WTC11 (cell line): ENCODE measurements around the gene KBTBD8. TPM values are rescaled to one million over a fixed set of nuclear protein-coding genes. Genes with fewer than 3 reads are reported as not detected.

Experiments used
- ATAC-seq: fragments of 200-7000 bp; cut with Tn5 transposase; 2 replicates; pipeline ENCODE4 v1.10.0; 2021; ENCODE audit warnings: mild to moderate bottlenecking, moderate library complexity
- CTCF ChIA-PET: fragments of 300-600 bp; sonication (Branson Sonifier 250); formaldehyde crosslinking; loops from one replicate; lab custom pipeline; 2021; ENCODE audit warnings: antibody characterized with exemption; lab: Charles Lee
- POLR2A ChIA-PET: fragments of 350-600 bp; sonication (Branson Sonifier 250); formaldehyde crosslinking; loops from one replicate; lab custom pipeline; 2021; ENCODE audit warnings: antibody characterized with exemption; lab: Charles Lee
- DNase-seq: peaks from one replicate; pipeline ENCODE4 v3.0.0; 2021; ENCODE audit warnings: low spot score
- H3K27ac Mint-ChIP-seq: 2 replicates; pipeline ENCODE4 v1.8.0; 2021; ENCODE audit warnings: mixed read lengths
- H3K27me3 Mint-ChIP-seq: 2 replicates; pipeline ENCODE4 v1.8.0; 2021; ENCODE audit warnings: low read depth, mild to moderate bottlenecking, moderate library complexity, mixed read lengths
- H3K36me3 Mint-ChIP-seq: 2 replicates; pipeline ENCODE4 v1.8.0; 2021; ENCODE audit warnings: mixed read lengths
- H3K4me1 Mint-ChIP-seq: 2 replicates; pipeline ENCODE4 v1.8.0; 2022; ENCODE audit warnings: mixed read lengths
- H3K4me3 Mint-ChIP-seq: 2 replicates; pipeline ENCODE4 v1.8.0; 2021; ENCODE audit warnings: mild to moderate bottlenecking, moderate library complexity, mixed read lengths
- H3K9me3 Mint-ChIP-seq: 2 replicates; pipeline ENCODE4 v1.8.0; 2021; ENCODE audit warnings: mixed read lengths
- CDX4 ChIP-seq: fragments of 250-450 bp; sonication (Bioruptor Pico); IDR thresholded peaks from 2 replicates; pipeline ENCODE4 v1.9.0; 2021; ENCODE audit warnings: moderate library complexity, mild to moderate bottlenecking, inconsistent platforms, borderline replicate concordance
- E2F1 ChIP-seq: sonication (generic); formaldehyde crosslinking; IDR thresholded peaks from 2 replicates; pipeline ENCODE4 v1.8.0; 2022; ENCODE audit warnings: mild to moderate bottlenecking, missing genetic modification reagents
- EMX1 ChIP-seq: fragments of 250-450 bp; sonication (Bioruptor Pico); IDR thresholded peaks from 2 replicates; pipeline ENCODE4 v1.8.0; 2021; ENCODE audit warnings: mild to moderate bottlenecking
- ERG ChIP-seq: fragments of 250-450 bp; sonication (Bioruptor Pico); IDR thresholded peaks from 2 replicates; pipeline ENCODE4 v1.8.0; 2021; ENCODE audit warnings: mild to moderate bottlenecking
- FOXP4 ChIP-seq: sonication (generic); formaldehyde crosslinking; IDR thresholded peaks from 2 replicates; pipeline ENCODE4 v1.8.0; 2022; ENCODE audit warnings: mild to moderate bottlenecking, missing genetic modification reagents
- GABPB1 ChIP-seq: sonication (generic); formaldehyde crosslinking; IDR thresholded peaks from 2 replicates; pipeline ENCODE4 v1.8.1; 2023; ENCODE audit warnings: mild to moderate bottlenecking, missing genetic modification reagents
- HMGXB4 ChIP-seq: sonication (generic); formaldehyde crosslinking; IDR thresholded peaks from 2 replicates; pipeline ENCODE4 v1.8.1; 2023; ENCODE audit warnings: mild to moderate bottlenecking, moderate library complexity, missing genetic modification reagents
- MAX ChIP-seq: sonication (generic); formaldehyde crosslinking; IDR thresholded peaks from 2 replicates; pipeline ENCODE4 v1.8.0; 2022; ENCODE audit warnings: mild to moderate bottlenecking, missing genetic modification reagents
- NFATC4 ChIP-seq: fragments of 250-450 bp; sonication (Bioruptor Pico); IDR thresholded peaks from 2 replicates; pipeline ENCODE4 v1.9.0; 2021; ENCODE audit warnings: mild to moderate bottlenecking
- NFE2L1 ChIP-seq: sonication (generic); formaldehyde crosslinking; IDR thresholded peaks from 2 replicates; pipeline ENCODE4 v1.8.1; 2023; ENCODE audit warnings: missing genetic modification reagents
- PRRX2 ChIP-seq: fragments of 250-450 bp; sonication (Bioruptor Pico); IDR thresholded peaks from 2 replicates; pipeline ENCODE4 v1.8.0; 2021; ENCODE audit warnings: mild to moderate bottlenecking
- RORB ChIP-seq: fragments of 250-450 bp; sonication (Bioruptor Pico); IDR thresholded peaks from 2 replicates; pipeline ENCODE4 v1.9.0; 2021; ENCODE audit warnings: mild to moderate bottlenecking
- TEAD4 ChIP-seq: sonication (generic); formaldehyde crosslinking; IDR thresholded peaks from 2 replicates; pipeline ENCODE4 v1.8.0; 2022; ENCODE audit warnings: mild to moderate bottlenecking, missing genetic modification reagents
- USF2 ChIP-seq: sonication (generic); formaldehyde crosslinking; IDR thresholded peaks from 2 replicates; pipeline ENCODE4 v1.8.1; 2023; ENCODE audit warnings: mild to moderate bottlenecking, missing genetic modification reagents, moderate library complexity
- ZMAT4 ChIP-seq: fragments of 250-450 bp; sonication (Bioruptor Pico); IDR thresholded peaks from 2 replicates; pipeline ENCODE4 v1.9.0; 2021; ENCODE audit warnings: mild to moderate bottlenecking
- ZNF219 ChIP-seq: sonication (generic); formaldehyde crosslinking; IDR thresholded peaks from 2 replicates; pipeline ENCODE4 v1.8.0; 2023; ENCODE audit warnings: missing genetic modification reagents, mild to moderate bottlenecking, borderline replicate concordance
- ZNF671 ChIP-seq: fragments of 250-450 bp; sonication (Bioruptor Pico); IDR thresholded peaks from 2 replicates; pipeline ENCODE4 v1.8.0; 2021; ENCODE audit warnings: mild to moderate bottlenecking
- total RNA-seq: library from RNA; stranded (reverse); gene quantifications from 3 replicates; pipeline ENCODE4 v1.2.3, GENCODE V29; 2021

KBTBD8 gene
- total RNA-seq, 1 experiment from 2014 or later: 15.0 TPM

GRCh38 chr3:67012564-67012963, 14.5 kb downstream of the KBTBD8 start (continued):
- TF ChIP-seq ZNF219 (CRISPR knock-in tag): no peak
- TF ChIP-seq USF2 (CRISPR knock-in tag): no peak

GRCh38 chr3:67015702-67016484, 17.8 kb downstream of the KBTBD8 start:
- Mint-ChIP-seq H3K27me3 (no peaks in the 10 kb centered on the region), H3K27ac (no peak overlapping the region), H3K4me1 (peaks cover 32% of the 10 kb centered on the region), H3K36me3 (0 out of 2 replicates have a peak, but pooled peaks cover 3% of the 10 kb centered on the region), H3K4me3 (no peak overlapping the region), H3K9me3 (no peaks in the 10 kb centered on the region)
- ChIA-PET POLR2A (no interaction called here), CTCF (no interaction called here)
- TF ChIP-seq ZMAT4 (CRISPR knock-in tag) (no peak), RORB (CRISPR knock-in tag) (no peak), ZNF219 (CRISPR knock-in tag) (no peak), TEAD4 (CRISPR knock-in tag) (no peak), GABPB1 (CRISPR knock-in tag) (no peak), MAX (CRISPR knock-in tag) (no peak), ZNF671 (no peak), FOXP4 (CRISPR knock-in tag) (no peak), NFE2L1 (CRISPR knock-in tag) (no peak), E2F1 (CRISPR knock-in tag) (no peak), EMX1 (CRISPR knock-in tag) (no peak), ERG (CRISPR knock-in tag) (no peak), HMGXB4 (CRISPR knock-in tag) (no peak), CDX4 (no peak), NFATC4 (CRISPR knock-in tag) (no peak), PRRX2 (CRISPR knock-in tag) (no peak)
- no peak for ATAC-seq
- DNase-seq: no peak
